Keratinocyte (primary cell): Measurements from ENCODE around the gene ARL6IP5. TPM values are rescaled to one million over a fixed set of nuclear protein-coding genes. Genes with fewer than 3 reads are reported as not detected.

ENCODE experiments used
- DNase-seq: peaks from one replicate; pipeline ENCODE4 v3.0.0-alpha.2; 2011; ENCODE audit warnings: low read depth, missing footprints, low spot score
- FAIRE-seq: peaks from 2 replicates; lab custom pipeline; 2011; peaks lifted over from hg19 to GRCh38; lab: Jason Lieb, UNC
- H2AFZ ChIP-seq: 2 replicates; pipeline ENCODE4 v1.6.0; 2012; ENCODE audit warnings: low read length, control low read depth, inconsistent platforms; ENCODE audit not compliant: control insufficient read depth
- H3K27ac ChIP-seq: 2 replicates; pipeline ENCODE4 v1.5.1; 2011; ENCODE audit warnings: low read length; ENCODE audit not compliant: control insufficient read depth, insufficient read depth
- H3K27me3 ChIP-seq: 3 replicates; pipeline ENCODE4 v1.6.0; 2011; ENCODE audit warnings: low read length; ENCODE audit not compliant: control insufficient read depth, insufficient read depth; ENCODE audit errors: extremely low read depth
- H3K36me3 ChIP-seq, 2 experiments: 2 replicates in 1 of 2; 3 replicates in 1 of 2; pipeline ENCODE4 v1.5.1; 2011; ENCODE audit warnings: low read length in 2 of 2, mild to moderate bottlenecking in 1 of 2; ENCODE audit not compliant: control insufficient read depth in 2 of 2, insufficient read depth in 2 of 2; ENCODE audit errors: extremely low read depth in 1 of 2
- H3K4me1 ChIP-seq: 3 replicates; pipeline ENCODE4 v1.5.1; 2011; ENCODE audit warnings: low read length; ENCODE audit not compliant: control insufficient read depth, insufficient read depth; ENCODE audit errors: extremely low read depth
- H3K4me2 ChIP-seq: 3 replicates; pipeline ENCODE4 v1.6.0; 2011; ENCODE audit warnings: low read depth, low read length; ENCODE audit not compliant: control insufficient read depth, insufficient read depth; ENCODE audit errors: extremely low read depth
- H3K4me3 ChIP-seq, 3 experiments: fragments of 200-600 bp in 1 of 3; sonication (generic) in 1 of 3; 2 replicates in 2 of 3; 3 replicates in 1 of 3; pipeline ENCODE4 v1.5.1; 2011 to 2016; ENCODE audit warnings: low read length in 3 of 3, mild to moderate bottlenecking in 3 of 3, control low read depth in 2 of 3, inconsistent platforms in 1 of 3, low read depth in 1 of 3, mixed read lengths in 1 of 3, mixed run types in 1 of 3, moderate library complexity in 1 of 3; ENCODE audit not compliant: control insufficient read depth in 2 of 3, insufficient read depth in 2 of 3; ENCODE audit errors: extremely low read depth in 1 of 3
- H3K79me2 ChIP-seq: 2 replicates; pipeline ENCODE4 v1.6.0; 2012; ENCODE audit warnings: low read length; ENCODE audit not compliant: control insufficient read depth, insufficient read depth
- H3K9ac ChIP-seq: 3 replicates; pipeline ENCODE4 v1.6.0; 2011; ENCODE audit warnings: low read length; ENCODE audit not compliant: control insufficient read depth, insufficient read depth; ENCODE audit errors: extremely low read depth
- H3K9me1 ChIP-seq: 3 replicates; pipeline ENCODE4 v1.6.0; 2011; ENCODE audit warnings: low read length; ENCODE audit not compliant: control insufficient read depth, insufficient read depth; ENCODE audit errors: extremely low read depth
- H3K9me3 ChIP-seq: 2 replicates; pipeline ENCODE4 v1.5.1; 2012; ENCODE audit warnings: low read depth, low read length; ENCODE audit not compliant: control insufficient read depth
- H4K20me1 ChIP-seq: 3 replicates; pipeline ENCODE4 v1.6.0; 2011; ENCODE audit warnings: low read length; ENCODE audit not compliant: control insufficient read depth, insufficient read depth; ENCODE audit errors: extremely low read depth
- EZH2 ChIP-seq: IDR thresholded peaks from one replicate; pipeline ENCODE4 v1.6.1; 2012; ENCODE audit warnings: inconsistent platforms, mild to moderate bottlenecking, low read length, moderate library complexity
- dilution Hi-C: fragments of 300-500 bp; cut with MboI; formaldehyde crosslinking; loops from one replicate; pipeline ENCODE4 v1.7.0; 2020; ENCODE audit warnings: low sequenced_read_pairs; ENCODE audit not compliant: extremely low pct_ligation_motif_present
- polyA plus RNA-seq, 5 experiments: library from polyadenylated mRNA; depleted of rRNA in 3 of 5; stranded (reverse) in 3 of 5; stranded (forward) in 1 of 5; unstranded in 1 of 5; fragments of >200 nt; gene quantifications; 1 replicate in 1 of 5; 2 replicates in 3 of 5; 3 replicates in 1 of 5; pipeline versions ENCODE4 v1.2.1 to v1.2.3, GENCODE V29; 2011 to 2012; ENCODE audit warnings: missing spikeins in 2 of 5, low read depth in 1 of 5, low replicate concordance in 1 of 5
- TF ChIP-seq, protein P1 (sequence below), 3 experiments: IDR thresholded peaks in 1 of 3; conservative IDR thresholded peaks in 1 of 3; optimal IDR thresholded peaks in 1 of 3; 2 replicates in 2 of 3; 3 replicates in 1 of 3; pipeline versions ENCODE3 to v1.5.1; 2011; ENCODE audit warnings: low read length in 3 of 3, mild to moderate bottlenecking in 3 of 3, moderate library complexity in 2 of 3, control low read depth in 1 of 3, inconsistent platforms in 1 of 3; ENCODE audit not compliant: insufficient read depth in 2 of 3; ENCODE audit errors: extremely low read depth in 1 of 3

ARL6IP5 gene
- polyA plus RNA-seq, 1 donor (not counting 4 experiments of a cell fraction or from before 2014, with no cell fraction given), result 112 TPM

DNA sequence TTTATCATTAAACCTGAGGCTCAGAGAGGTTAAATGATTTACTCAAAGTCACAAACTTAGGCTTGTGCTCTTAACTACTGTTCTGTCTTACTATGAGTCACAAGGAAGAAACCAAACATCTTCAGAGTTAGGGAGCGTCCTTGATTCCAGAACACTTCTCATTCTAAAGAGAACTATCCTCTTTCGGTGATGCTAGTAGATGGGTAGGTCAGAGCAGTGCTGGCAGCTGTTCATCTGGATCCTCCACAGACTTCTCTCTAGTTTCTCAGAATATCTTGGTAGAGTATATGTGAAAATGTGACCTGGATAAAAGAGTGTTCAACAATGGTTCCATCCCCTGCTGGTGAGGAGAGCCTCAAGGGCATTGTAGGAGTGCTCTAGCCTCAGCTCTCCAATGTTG lies 3.3 kb downstream of the ARL6IP5 start:
- H3K9me1 ChIP-seq, result no peaks in the 10 kb centered on the region
- peaks cover 52% of the 10 kb centered on the region for H3K79me2 ChIP-seq
- DNase-seq (no peak), FAIRE-seq (peak; percentile 85)
- peaks cover 3% of the 10 kb centered on the region in 2 experiments for H3K36me3 ChIP-seq
- TF ChIP-seq, protein P1, sequence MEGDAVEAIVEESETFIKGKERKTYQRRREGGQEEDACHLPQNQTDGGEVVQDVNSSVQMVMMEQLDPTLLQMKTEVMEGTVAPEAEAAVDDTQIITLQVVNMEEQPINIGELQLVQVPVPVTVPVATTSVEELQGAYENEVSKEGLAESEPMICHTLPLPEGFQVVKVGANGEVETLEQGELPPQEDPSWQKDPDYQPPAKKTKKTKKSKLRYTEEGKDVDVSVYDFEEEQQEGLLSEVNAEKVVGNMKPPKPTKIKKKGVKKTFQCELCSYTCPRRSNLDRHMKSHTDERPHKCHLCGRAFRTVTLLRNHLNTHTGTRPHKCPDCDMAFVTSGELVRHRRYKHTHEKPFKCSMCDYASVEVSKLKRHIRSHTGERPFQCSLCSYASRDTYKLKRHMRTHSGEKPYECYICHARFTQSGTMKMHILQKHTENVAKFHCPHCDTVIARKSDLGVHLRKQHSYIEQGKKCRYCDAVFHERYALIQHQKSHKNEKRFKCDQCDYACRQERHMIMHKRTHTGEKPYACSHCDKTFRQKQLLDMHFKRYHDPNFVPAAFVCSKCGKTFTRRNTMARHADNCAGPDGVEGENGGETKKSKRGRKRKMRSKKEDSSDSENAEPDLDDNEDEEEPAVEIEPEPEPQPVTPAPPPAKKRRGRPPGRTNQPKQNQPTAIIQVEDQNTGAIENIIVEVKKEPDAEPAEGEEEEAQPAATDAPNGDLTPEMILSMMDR (optimal IDR thresholded peaks at IDR 0.05 in 1 of 3, IDR thresholded peaks at IDR 0.05 in 1 of 3, conservative IDR thresholded peaks at IDR 0.05 in 1 of 3; ENCODE audit: extremely low read depth in 1 of 3, insufficient read depth in 2 of 3, low read length in 3 of 3), result peak in 1 of 3 experiments; percentile 7
- TF ChIP-seq EZH2, result no peak
- no peak overlapping the region for H2AFZ ChIP-seq
- no peaks in the 10 kb centered on the region for H4K20me1 ChIP-seq
- H3K27ac ChIP-seq, result peak overlapping the region; percentile 94
- peak overlapping the region; percentile 87 for H3K4me2 ChIP-seq
- H3K4me3 ChIP-seq, result peak overlapping the region in 2 of 3 experiments; percentile 0 to 74
- no peaks in the 10 kb centered on the region for H3K9me3 ChIP-seq
- peaks cover 77% of the 10 kb centered on the region for H3K4me1 ChIP-seq
- dilution Hi-C loops, result no loop called here
- no peaks in the 10 kb centered on the region for H3K27me3 ChIP-seq
- H3K9ac ChIP-seq, result peak overlapping the region; percentile 20

DNA sequence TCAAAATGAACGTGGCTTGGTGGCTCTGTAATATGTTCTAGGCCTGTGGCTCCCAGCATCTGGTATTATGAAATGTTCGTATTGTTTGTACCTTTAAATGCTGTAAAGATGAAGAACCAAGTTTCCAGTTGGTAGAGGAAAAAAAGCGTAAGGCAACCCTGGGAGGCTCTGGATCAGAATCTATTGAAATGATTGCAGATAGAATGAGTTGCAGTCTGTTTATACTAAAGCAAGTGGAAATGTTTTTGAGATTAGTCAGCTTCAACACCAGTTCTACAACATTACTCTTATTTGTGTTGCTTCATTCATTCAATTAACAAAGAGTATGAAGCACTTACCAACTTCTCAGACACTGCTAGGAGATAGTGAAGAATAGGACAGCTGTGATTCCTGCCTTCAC lies 5.3 kb downstream of the ARL6IP5 start:
- Histone ChIP-seq H3K27me3 (no peaks in the 10 kb centered on the region), H3K4me1 (peaks cover 64% of the 10 kb centered on the region), H3K4me3 (peak overlapping the region in 2 of 3 experiments; percentile 15 to 49), H3K36me3 (peaks cover 7 to 8% of the 10 kb centered on the region in 2 experiments), H2AFZ (no peak overlapping the region), H4K20me1 (no peaks in the 10 kb centered on the region), H3K9me3 (no peaks in the 10 kb centered on the region), H3K9ac (peak overlapping the region; percentile 45), H3K79me2 (peaks cover 64% of the 10 kb centered on the region), H3K9me1 (no peaks in the 10 kb centered on the region), H3K4me2 (peak overlapping the region; percentile 80), H3K27ac (peak overlapping the region; percentile 60)
- peak; percentile 83 for FAIRE-seq
- no peak for DNase-seq
- dilution Hi-C loops, result no loop called here
- TF ChIP-seq, protein P1 (optimal IDR thresholded peaks at IDR 0.05 in 1 of 3, IDR thresholded peaks at IDR 0.05 in 1 of 3, conservative IDR thresholded peaks at IDR 0.05 in 1 of 3; ENCODE audit: extremely low read depth in 1 of 3, insufficient read depth in 2 of 3, low read length in 3 of 3), result no peak
- no peak for TF ChIP-seq EZH2
